Muscle layer of duodenum (tissue), 2 donors: ENCODE measurements around the gene APOBEC3G.

Experiments used
- H3K27ac ChIP-seq: one replicate; pipeline ENCODE4 v1.7.0; 2013; ENCODE audit warnings: mild to moderate bottlenecking, low read length
- H3K27me3 ChIP-seq: one replicate; pipeline ENCODE4 v1.7.0; 2013; ENCODE audit warnings: low read depth, mild to moderate bottlenecking, control low read depth, low read length
- H3K36me3 ChIP-seq, 2 donors: one replicate each; pipeline ENCODE4 v1.7.0; 2013; ENCODE audit warnings: low read length in 2 of 2, control low read depth in 1 of 2, mild to moderate bottlenecking in 1 of 2; ENCODE audit not compliant: insufficient read depth in 2 of 2, control insufficient read depth in 1 of 2
- H3K4me1 ChIP-seq, 2 donors: one replicate each; pipeline ENCODE4 v1.7.0; 2013; ENCODE audit warnings: low read length in 2 of 2, mild to moderate bottlenecking in 2 of 2, control low read depth in 1 of 2, moderate library complexity in 1 of 2; ENCODE audit not compliant: insufficient read depth in 2 of 2, control insufficient read depth in 1 of 2
- H3K4me3 ChIP-seq, 2 donors: one replicate each; pipeline ENCODE4 v1.7.0; 2013; ENCODE audit warnings: low read length in 2 of 2, low read depth in 1 of 2, mild to moderate bottlenecking in 1 of 2
- H3K9me3 ChIP-seq, 2 donors: one replicate each; pipeline ENCODE4 v1.7.0; 2013; ENCODE audit warnings: low read length in 2 of 2, control low read depth in 1 of 2, mild to moderate bottlenecking in 1 of 2; ENCODE audit not compliant: control insufficient read depth in 1 of 2
- donor health status: healthy.

The APOBEC3G gene

GRCh38 chr22:39094717-39095389 lies 17.8 kb downstream of the APOBEC3G start:
- H3K27me3 ChIP-seq, result peaks cover 4% of the 10 kb centered on the region

GRCh38 chr22:39095971-39096370 lies 18.9 kb downstream of the APOBEC3G start:
- H3K27ac ChIP-seq, result no peak overlapping the region

More at GRCh38 chr22:39094717-39095389, 17.8 kb downstream of the APOBEC3G start:
- Histone ChIP-seq H3K9me3 (no peaks in the 10 kb centered on the region), H3K4me1 (peaks cover 0 to 4% of the 10 kb centered on the region in 2 donors), H3K36me3 (no peaks in the 10 kb centered on the region), H3K27ac (no peak overlapping the region), H3K4me3 (no peak overlapping the region)

GRCh38 chr22:39097098-39098020 lies 20.3 kb downstream of the APOBEC3G start, which contains the start of gene APOBEC3H:
APOBEC3H (plus strand) TSS chr22:39097244; CDS start chr22:39100279, 3,035 bp downstream.
- no peaks in the 10 kb centered on the region for H3K36me3 ChIP-seq
- no peak within 1 kb of the TSS for H3K27ac ChIP-seq
- H3K27me3 ChIP-seq, result no peaks in the 10 kb centered on the region
- no peak within 1 kb of the TSS for H3K4me3 ChIP-seq
- peaks cover 0 to 4% of the 10 kb centered on the region in 2 donors for H3K4me1 ChIP-seq
- no peaks in the 10 kb centered on the region for H3K9me3 ChIP-seq

More at GRCh38 chr22:39095971-39096370, 18.9 kb downstream of the APOBEC3G start:
- H3K9me3 ChIP-seq, result no peaks in the 10 kb centered on the region
- no peak overlapping the region for H3K4me3 ChIP-seq
- no peaks in the 10 kb centered on the region for H3K36me3 ChIP-seq
- H3K4me1 ChIP-seq, result peaks cover 0 to 4% of the 10 kb centered on the region in 2 donors
- no peaks in the 10 kb centered on the region for H3K27me3 ChIP-seq

GRCh38 chr22:39098026-39098425 lies 21.0 kb downstream of the APOBEC3G start:
- Histone ChIP-seq H3K27me3 (no peaks in the 10 kb centered on the region), H3K27ac (no peak overlapping the region), H3K4me3 (no peak overlapping the region), H3K4me1 (peaks cover 0 to 4% of the 10 kb centered on the region in 2 donors), H3K9me3 (no peaks in the 10 kb centered on the region), H3K36me3 (no peaks in the 10 kb centered on the region)

GRCh38 chr22:39098576-39098975 lies 21.5 kb downstream of the APOBEC3G start:
- Histone ChIP-seq H3K4me3 (no peak overlapping the region), H3K27ac (no peak overlapping the region), H3K36me3 (no peaks in the 10 kb centered on the region), H3K9me3 (no peaks in the 10 kb centered on the region), H3K27me3 (no peaks in the 10 kb centered on the region), H3K4me1 (peaks cover 0 to 4% of the 10 kb centered on the region in 2 donors)

- Histone ChIP-seq H3K4me3 (no peak overlapping the region), H3K27me3 (no peaks in the 10 kb centered on the region), H3K27ac (no peak overlapping the region), H3K9me3 (no peaks in the 10 kb centered on the region), H3K4me1 (peaks cover 0 to 4% of the 10 kb centered on the region in 2 donors), H3K36me3 (no peaks in the 10 kb centered on the region)
These were observed 24.2 kb downstream of the APOBEC3G start for GRCh38 chr22:39101226-39101625.

GRCh38 chr22:39103431-39103830 lies 26.4 kb downstream of the APOBEC3G start:
- Histone ChIP-seq H3K9me3 (no peaks in the 10 kb centered on the region), H3K4me1 (no peaks in the 10 kb centered on the region), H3K27ac (no peak overlapping the region), H3K36me3 (no peaks in the 10 kb centered on the region), H3K27me3 (no peaks in the 10 kb centered on the region), H3K4me3 (no peak overlapping the region)

GRCh38 chr22:39106326-39106725 lies 29.3 kb downstream of the APOBEC3G start:
- no peaks in the 10 kb centered on the region for H3K4me1 ChIP-seq
- H3K4me3 ChIP-seq, result no peak overlapping the region
- H3K27ac ChIP-seq, result no peak overlapping the region
- no peaks in the 10 kb centered on the region for H3K36me3 ChIP-seq
- no peaks in the 10 kb centered on the region for H3K27me3 ChIP-seq
- H3K9me3 ChIP-seq, result no peaks in the 10 kb centered on the region

- H3K9me3 ChIP-seq, result no peaks in the 10 kb centered on the region
These were observed 31.4 kb downstream of the APOBEC3G start for GRCh38 chr22:39108487-39108886.

GRCh38 chr22:39109361-39109760 lies 32.3 kb downstream of the APOBEC3G start:
- Histone ChIP-seq H3K4me3 (no peak overlapping the region), H3K27me3 (no peaks in the 10 kb centered on the region), H3K9me3 (no peaks in the 10 kb centered on the region), H3K4me1 (no peaks in the 10 kb centered on the region), H3K27ac (no peak overlapping the region), H3K36me3 (no peaks in the 10 kb centered on the region)

More at GRCh38 chr22:39108487-39108886, 31.4 kb downstream of the APOBEC3G start:
- no peaks in the 10 kb centered on the region for H3K4me1 ChIP-seq
- H3K27ac ChIP-seq, result no peak overlapping the region
- H3K4me3 ChIP-seq, result no peak overlapping the region
- no peaks in the 10 kb centered on the region for H3K36me3 ChIP-seq
- no peaks in the 10 kb centered on the region for H3K27me3 ChIP-seq
